Thyroid gland (tissue), 4 donors: ENCODE results near the gene JADE1.

Experiments
- CTCF ChIP-seq, 6 experiments: fragments of 200-600 bp in 3 of 6; fragments of 450-650 bp in 3 of 6; sonication (generic) in 3 of 6; IDR thresholded peaks; one replicate each; pipeline ENCODE4 v1.5.1; 2016 to 2019; ENCODE audit warnings: antibody characterized with exemption in 6 of 6, mild to moderate bottlenecking in 2 of 6, inconsistent platforms in 1 of 6, moderate library complexity in 1 of 6
- POLR2A ChIP-seq, 2 donors: fragments of 450-650 bp; IDR thresholded peaks; one replicate each; pipeline ENCODE4 v1.6.1; 2017; ENCODE audit warnings: antibody characterized with exemption in 2 of 2, mild to moderate bottlenecking in 2 of 2, moderate library complexity in 1 of 2

- no peak for TF ChIP-seq POLR2A (IDR thresholded peaks at IDR 0.05)
- no peak for TF ChIP-seq CTCF (IDR thresholded peaks at IDR 0.05)
These were observed 98.5 kb downstream of the JADE1 start for GRCh38 chr4:128907981-128908380.
